ENCODE results near the gene MAP9. TPM values are rescaled to one million over a fixed set of nuclear protein-coding genes. Genes with fewer than 3 reads are reported as not detected.
"Not testable (repeated sequence)": the region's sequence is repeated elsewhere in the genome, so short reads cannot be mapped to it uniquely, and the experiment has no call there.

Gene MAP9
- total RNA-seq (2014; rRNA removed; shearing (Covaris generic)): 20.9 and 21.8 TPM in 2 replicates

DNA sequence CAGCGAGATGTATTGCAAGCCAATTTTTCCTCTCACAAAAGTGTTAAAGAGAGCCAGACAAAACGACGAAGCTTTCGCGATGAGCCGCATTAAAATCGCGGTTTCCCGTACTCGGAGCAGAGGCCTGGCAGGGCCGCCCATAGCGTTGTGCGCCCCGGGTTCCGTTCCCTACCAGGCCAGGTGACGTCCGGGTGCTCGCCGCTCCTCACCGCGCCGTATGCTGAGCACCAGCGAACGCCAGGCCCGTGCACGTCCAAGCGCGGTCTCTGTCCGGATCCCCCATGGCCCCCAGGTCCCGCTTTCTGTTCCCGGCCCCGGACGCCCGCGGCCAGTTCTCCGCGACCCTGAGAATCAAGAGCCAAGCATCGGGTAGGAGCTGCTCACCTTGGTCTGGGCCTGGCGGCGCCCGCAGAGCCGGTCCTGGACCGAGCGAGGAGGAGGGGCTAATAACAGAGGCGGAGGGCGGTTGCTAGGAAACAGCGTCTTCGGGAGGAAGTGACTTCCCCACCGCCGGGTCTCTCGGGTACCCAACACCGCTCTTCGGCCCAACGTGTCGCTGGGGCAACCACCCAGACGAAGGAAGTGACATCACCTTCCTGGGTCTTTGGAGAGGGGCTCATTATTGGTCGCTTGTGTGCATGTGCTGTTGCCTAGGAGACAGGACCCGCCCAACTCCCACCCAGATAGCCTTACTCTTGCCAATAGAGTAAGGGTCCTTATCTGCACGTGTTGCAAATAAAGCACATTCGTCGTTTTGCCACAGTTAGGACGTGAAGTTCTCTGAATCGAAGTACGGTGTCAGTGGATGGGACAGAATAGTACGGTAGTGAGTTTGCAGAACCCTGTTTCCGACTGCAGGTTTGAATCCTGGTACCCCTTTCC lies at the start of gene MAP9:
Gene MAP9 (minus strand): TSS at position 579 of the 882 bp plus-strand sequence. CDS start 1,115 bp downstream, outside the sequence.
- peak; percentile 97 for DNase-seq (ENCODE audit: low spot score)

DNA sequence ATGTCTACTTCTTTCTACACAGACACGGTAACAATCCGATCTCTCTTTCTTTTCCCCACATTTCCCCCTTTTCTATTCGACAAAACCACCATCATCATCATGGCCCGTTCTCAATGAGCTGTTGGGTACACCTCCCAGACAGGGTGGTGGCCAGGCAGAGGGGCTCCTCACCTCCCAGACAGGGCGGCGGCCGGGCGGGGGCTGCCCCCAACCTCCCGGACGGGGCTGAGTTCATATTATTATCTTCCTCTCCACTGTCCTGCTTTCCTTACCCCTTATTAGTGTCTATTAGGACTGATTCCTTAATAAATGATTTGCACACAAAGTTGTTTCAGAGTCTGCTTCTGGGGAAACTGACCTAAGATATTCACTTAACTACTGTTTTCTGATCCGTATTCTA lies 48.0 kb upstream of the MAP9 start:
- DNase-seq (ENCODE audit: low spot score): not testable (repeated sequence)

DNA sequence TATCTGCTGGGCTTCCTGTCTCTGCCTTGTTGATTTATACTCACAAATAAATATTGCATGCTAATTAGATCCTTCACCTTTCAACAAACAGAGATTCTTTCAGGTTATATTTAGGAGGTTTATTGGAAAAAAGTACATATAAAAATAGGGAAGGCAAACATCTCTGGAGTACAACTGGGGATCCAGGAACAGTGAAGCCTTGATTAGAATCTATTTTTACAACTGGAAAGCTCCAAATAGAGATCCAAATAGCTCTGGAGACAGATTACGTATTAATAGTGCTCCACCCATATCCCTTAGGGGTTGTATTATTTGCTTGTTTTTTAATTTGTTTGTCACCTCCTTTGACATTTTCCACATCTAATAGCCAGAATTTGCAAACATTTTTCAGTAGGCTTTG lies 46.9 kb upstream of the MAP9 start:
- DNase-seq (ENCODE audit: low spot score): no peak

DNA sequence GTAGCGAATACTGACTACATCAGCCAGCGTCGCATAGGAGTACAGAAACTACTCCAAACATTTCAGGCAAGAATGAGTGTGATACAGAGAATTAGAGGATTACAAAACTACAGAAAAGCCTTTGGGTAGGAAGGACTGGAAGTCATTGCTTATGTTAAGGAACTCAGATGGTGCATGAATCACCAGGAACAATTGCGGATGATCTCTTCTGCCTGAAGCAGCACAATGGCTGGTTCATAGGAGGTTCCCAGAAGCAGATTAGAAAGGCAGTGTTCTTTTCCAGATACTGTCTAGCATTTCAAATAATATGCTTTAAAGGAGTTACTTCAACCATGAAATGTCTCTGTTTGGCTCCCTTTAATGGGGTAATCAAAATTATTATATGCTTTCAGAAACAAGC lies 42.5 kb upstream of the MAP9 start:
- DNase-seq (ENCODE audit: low spot score): no peak

DNA sequence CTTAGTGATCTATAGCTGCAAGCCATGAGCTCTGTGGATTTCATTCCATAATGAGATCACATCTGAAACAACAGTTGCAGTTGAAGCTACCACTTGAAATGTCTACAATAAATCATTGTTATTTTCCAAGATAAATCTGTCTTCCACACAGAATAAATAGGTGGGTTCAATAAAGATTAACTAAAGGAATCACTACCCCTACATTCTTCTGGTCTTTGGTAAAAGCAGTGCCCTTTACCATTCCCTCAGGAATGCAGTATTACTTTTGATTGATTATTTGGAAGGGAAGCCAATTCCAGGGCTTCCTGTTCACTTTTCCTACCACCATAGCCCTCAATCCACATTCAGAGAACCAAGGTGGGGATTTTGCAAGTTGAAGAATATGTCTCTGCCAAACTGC lies 38.9 kb upstream of the MAP9 start:
- no peak for DNase-seq (ENCODE audit: low spot score)

DNA sequence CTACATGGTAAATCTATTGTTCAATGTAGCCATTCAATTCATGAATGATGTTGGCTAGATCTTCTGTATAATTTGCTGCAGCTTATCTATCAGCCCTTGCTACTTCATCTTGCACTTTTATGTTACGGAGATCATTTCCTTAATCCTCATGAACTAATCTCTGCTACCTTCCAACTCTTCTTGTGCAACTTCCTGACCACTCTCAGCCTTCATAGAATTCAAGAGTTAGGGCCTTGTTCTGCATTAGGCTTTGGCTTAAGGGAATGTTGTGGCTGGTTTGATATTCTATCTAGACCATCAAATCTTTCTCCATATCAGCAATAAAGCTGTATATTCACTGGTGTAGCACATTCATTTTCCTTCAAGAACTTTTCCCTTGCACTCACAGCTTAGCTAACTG lies 36.7 kb upstream of the MAP9 start:
- no peak for DNase-seq (ENCODE audit: low spot score)

DNA sequence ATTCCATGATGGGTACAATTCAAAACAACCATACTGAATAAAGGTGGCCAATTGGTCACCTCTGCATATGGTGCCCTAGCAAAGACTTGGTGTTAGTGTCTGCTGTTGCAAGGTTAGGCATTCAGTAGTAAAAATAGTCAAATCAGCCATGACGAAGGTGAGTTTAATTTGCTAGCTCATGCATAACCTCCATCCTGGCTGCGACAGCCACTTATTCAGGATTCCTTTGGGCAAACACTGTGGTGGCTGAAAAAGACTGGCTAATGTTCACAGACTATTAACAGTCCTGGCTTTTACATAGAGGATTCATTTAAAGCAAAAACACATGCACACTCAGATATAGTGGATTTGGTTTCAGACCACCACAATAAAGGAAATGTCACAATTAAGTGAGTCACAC lies 34.8 kb upstream of the MAP9 start:
- no peak for DNase-seq (ENCODE audit: low spot score)

DNA sequence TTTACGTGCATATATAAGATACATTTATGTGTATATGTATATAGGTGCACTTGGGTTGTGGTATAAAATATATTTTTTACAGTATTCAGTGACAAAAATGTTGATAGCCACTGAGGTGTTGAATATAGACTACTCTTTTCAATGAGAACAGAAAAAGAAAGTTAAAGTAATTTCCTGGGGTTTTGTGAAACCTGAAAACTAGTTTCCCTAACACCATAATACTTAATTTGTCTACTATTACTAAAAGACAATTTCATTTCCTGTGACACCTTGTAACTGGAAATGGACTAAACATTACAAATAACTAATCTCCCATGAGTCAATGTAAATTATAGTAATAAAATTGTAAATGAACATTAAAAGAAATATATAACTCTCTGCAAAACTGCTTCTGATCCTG lies 32.0 kb upstream of the MAP9 start:
- no peak for DNase-seq (ENCODE audit: low spot score)

DNA sequence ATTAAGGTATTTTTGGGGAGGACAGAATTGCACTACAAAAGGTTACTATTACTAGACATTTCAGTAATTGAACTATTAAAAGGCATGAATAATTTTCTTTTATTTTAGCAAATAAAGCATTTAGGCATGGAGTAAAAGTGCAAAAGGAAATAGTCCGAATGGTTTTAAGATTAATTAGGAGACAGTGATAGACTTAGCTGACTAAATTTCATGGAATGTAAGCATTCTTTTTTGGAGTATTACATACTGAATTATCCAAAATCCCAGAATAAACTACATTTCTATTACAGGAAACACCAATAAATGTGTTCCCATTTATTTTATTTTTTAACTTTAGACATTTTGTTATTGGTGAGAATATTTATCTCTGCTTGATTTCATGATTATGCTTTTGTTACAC lies 30.7 kb upstream of the MAP9 start:
- no peak for DNase-seq (ENCODE audit: low spot score)

DNA sequence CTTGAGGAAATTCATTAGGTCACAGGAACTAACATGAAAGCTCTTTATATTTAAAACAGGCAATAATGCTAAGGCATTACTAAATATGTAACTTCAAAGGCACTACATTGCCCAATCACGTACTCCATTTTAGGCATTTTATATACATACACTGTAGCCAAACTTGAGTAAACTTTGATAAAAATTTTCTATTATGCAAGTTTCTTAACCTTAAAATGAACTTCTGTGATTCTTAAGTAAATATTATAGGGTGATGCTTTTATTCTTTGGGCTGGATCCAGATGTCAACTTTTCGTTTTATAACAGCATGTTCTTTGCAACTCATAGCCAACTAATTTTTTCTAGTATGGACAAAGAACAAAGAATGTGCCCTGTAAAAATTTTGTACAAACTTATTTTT lies 28.3 kb upstream of the MAP9 start:
- no peak for DNase-seq (ENCODE audit: low spot score)

DNA sequence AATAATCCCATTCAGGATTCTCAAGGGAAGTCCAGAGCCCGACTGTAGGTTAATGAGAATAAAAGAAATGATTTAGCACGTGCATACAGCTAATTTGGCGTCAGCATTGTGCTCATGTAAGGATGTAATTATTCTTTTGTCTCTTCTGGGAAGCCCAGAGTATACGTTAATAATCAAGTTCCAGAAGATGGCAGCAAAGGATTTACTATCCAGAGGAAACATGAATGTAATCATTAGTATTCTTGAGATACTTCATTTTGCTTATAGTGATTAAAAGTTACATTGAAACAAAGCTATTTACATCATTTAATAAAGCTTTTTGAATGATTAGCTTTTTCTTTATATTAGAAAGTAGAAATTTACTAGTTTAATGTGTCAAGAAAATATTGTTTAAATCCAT lies 27.1 kb upstream of the MAP9 start:
- peak; percentile 39 for DNase-seq (ENCODE audit: low spot score)

DNA sequence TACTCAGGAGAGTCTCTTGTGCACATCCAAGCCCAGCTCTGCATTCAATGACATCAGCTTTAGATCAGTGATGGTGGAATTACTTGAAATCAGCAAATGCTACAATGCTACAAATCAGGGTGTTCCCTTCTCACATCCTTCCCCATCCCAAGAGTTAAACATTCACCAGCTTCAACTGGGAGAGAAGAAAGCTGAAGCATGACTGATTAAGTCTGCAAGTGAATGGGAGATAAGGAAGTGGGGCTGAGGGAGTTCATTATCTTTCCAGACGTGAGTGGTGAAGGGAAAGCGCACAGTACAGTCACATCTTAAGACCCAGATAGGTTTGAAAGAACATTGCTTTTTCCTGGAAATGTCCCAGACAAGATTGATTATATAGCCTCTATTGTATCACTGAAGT lies 26.2 kb upstream of the MAP9 start:
- DNase-seq (ENCODE audit: low spot score): no peak

DNA sequence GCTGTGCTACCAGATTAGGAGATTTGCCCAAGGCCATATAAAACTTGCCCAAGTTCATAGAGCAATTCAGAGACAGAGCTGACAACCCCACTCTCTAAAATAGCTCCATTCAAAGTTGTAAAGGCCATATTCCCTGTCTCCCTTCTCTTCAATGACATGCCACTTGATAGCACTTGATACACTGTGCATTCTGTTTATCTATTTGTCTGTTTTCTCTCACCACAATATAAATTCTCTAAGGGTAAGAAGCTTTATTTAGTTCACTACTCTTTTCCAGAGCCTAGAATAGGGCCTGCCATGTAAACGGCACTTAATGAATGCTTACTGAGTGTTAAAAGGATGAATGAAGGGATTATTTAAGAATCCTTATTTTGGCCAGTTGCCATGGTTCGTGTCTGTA lies 24.1 kb upstream of the MAP9 start:
- no peak for DNase-seq (ENCODE audit: low spot score)

DNA sequence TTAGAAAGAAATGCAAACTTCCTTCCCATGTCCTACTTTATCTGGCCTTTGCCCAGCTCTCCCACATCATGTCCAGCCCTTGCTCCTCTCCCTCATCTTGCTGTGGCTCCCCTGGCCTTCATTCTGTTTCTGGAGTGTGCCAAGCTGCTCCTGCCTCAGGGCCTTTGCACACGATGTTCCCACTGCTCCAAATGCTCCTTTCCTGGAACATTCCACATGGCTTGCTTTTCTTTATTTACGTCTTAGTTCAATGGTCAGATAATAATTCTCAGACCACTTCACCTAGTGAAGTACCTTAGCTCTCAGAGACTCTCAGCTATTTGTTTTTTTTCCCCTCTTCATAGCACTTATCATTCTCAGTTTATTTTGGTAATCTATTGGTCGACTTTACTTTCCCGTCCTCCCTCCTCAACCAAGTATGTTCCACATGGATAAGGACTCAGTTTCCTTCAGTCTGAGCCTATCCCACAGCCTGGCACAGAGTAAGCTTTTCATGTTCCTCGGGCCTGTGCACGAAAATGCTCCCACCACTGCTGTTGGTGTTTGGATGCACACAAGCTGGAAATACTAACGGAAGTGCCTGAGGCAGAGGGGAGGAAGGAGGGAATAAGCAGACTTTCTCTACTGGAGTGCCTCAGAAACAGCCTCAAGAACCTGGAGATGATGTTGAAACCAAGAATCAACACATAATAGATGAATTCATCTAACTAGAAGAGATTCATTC lies 23.4 kb upstream of the MAP9 start:
- no peak for DNase-seq (ENCODE audit: low spot score)

DNA sequence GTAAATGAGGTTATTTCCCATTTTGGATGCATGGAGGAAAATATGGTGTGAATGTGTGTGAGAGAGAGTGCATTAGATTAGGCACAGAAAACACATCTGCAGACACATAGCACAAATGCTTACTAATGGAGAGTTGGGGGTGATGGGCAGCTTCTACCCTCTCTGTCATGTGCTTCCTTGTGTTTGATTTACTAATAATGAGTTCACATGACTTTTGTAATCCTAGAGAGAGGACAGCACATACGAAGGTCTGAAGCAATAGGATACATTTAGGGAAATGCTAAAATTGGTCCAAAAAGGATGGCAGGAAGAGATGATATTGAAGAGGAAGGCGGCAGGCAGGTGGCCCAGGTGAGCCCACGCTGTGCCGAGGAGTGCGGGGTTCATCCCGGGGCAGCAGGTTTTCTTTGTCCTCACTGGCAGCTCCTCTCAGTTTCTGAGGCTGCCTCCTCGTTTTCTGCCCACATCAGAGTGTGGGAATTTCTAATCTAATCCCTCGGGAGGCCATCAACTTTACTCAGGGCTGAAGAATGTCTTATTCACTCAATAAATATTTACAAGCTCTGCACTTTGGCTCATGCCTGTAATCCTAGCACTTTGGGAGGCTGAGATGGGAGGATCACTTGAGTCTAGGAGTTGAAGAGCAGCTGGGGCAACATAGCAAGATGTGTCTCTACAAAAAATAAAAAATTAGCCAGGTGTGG lies 15.9 kb upstream of the MAP9 start:
- peak; percentile 87 for DNase-seq (ENCODE audit: low spot score)

DNA sequence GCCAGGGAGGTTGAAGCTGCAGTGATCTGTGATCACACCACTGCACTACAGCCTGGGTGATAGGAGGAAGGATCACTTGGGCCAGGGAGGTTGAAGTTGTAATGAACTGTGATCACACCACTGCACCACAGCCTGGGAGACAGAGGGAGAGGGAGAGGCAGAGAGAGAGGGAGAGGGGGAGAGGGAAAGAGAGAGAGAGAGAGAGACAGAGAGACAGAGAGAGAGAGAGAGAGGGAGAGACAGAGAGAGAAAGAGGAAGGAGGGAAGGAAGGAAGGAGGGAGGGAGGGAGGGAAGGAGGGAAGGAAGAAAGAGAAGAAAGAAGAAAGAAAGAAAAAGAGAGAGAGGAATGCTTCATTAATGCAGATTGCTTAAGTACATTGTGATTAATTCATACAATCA lies 15.2 kb upstream of the MAP9 start:
- DNase-seq (ENCODE audit: low spot score): no peak

DNA sequence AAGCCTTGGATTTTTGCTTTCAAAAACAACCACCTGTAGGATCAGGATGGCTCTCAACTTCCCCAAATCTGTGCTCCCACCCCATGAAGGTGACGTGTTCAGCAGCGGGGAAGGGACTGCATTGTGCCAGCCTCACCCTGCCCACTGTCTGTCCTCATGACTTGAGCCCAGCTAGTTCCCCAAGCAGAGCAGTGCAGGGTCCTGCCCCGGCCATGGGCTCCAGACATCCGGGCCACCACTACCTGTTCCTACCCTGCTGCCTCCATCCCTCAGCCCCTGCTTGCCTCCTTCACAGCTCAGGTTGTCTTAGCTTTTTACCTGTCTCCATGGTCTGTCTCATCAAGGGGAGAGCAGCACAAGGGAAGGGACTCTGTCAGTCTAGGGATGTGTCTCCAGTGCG lies 11.4 kb upstream of the MAP9 start:
- DNase-seq (ENCODE audit: low spot score): no peak

DNA sequence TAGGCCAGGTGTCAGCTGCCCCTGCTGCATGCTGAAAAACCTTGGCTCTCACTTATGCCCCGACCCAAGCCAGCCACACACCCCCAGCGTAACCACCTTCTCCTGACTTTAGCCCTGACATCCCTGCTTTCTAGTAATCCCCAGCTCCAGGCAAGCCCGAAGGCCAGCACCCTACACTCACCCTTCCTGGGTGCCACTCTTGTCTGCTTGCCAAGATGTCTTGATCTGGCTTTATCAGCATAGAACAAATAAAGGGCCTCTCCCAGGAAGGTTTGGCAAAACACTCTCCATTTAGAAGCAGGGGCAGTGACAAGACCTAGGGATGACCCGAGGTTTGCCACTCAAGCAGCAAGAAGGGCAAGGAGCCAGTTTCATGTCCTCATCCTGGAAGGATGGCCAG lies 6.8 kb upstream of the MAP9 start:
- DNase-seq (ENCODE audit: low spot score): no peak

DNA sequence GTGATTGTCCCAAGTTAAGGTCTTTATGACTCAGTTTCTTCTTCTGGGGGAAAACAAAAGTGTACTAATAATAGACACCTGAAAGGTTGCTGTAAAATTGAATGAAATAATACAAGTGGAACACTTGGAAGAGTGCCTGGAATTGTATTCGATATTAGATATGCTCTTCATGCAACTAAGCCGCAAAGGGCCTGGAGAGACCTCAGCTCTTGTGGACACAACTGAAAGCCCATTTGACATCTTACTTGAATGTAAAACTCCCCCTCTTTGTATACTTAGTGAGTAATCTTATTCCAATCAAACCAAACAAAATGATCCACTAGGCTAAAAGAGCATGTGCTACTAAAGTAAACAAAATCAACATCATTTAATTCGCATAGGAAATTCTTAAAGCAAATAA lies 511 bp upstream of the MAP9 start:
- no peak for DNase-seq (ENCODE audit: low spot score)

DNA sequence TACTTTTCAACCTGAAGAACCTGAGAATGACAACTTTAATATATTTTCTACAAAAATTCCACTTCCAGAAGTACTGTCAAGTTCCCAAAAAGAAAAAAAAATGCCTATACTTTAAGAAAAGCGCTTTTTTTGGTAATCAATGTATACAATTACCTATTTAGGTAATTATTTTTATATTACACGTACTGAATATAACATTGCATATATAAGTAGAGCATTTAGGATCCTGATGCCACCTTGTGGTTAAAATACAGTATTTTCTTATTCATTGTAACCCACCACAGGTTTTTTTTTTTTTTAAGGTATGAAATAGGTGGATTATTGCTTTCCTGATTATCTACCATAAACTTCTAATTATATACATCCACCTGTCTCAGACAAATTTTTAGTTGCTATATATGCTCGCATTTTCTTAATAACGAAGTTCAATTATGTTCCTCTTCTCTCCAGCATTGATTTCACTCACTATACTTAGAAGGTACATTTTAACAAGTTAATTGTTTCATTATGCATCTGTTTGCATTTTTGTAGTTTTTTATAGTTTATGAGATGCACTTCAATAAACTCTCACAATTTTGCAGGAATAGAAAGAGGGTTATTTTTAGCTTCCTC lies 5.2 kb downstream of the MAP9 start:
- DNase-seq (ENCODE audit: low spot score): peak; percentile 32

DNA sequence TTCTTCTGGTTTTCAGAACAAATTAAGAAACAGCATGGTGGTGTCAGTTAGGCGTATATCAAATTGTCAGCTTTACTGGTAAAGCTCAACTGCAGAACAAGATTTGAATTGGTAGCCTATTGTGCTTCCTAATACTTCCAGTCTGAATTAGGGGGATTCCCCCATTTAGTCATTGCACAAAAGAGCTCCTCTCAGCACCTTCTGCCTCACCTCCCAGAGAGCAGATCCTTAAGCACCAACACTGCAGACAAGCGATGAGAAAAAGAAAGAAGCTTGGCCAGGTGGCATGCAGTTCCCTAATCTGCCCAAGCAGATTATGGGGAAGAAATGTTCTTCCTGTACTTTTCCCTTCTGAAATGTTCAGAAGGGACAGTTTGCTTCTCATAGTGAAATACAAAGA lies 9.2 kb downstream of the MAP9 start:
- DNase-seq (ENCODE audit: low spot score): no peak

DNA sequence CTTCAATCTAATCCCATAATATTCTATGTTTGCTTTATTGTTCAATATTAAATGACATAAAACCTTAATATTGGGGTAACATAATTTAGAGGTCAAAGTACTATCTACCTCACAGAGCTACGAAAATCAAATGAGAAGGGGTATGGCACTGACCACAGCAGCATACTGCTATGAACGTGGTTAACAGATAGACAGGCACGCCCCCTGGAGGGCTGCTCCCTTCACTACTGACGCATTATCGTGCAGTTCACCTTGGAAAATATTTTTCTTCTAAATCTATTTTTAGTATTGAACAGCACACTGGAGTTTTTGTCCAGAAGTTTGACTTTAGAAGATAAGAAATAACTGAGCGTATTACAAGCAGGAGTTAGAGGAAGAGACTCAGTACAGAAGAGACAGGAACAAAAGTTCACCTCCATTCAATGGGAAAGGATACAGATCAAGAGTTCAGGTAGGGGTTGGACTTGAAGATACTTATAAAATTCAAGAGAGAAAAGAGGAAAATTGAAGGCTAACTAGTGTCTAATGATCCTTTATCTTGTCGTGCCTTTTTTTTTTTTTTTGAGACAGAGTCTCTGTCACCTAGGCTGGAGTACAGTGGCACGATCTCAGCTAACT lies 22.7 kb downstream of the MAP9 start:
- DNase-seq (ENCODE audit: low spot score): peak; percentile 47

All from A172 (cell line).